HepG2 (cell line): ENCODE results near the gene KLF7. TPM values are rescaled to one million over a fixed set of nuclear protein-coding genes. Genes with fewer than 3 reads are reported as not detected.

Source experiments
- ATAC-seq: fragments of 200-7000 bp; cut with Tn5 transposase; 3 replicates; pipeline ENCODE4 v1.9.1; 2020; ENCODE audit warnings: mild to moderate bottlenecking, moderate library complexity
- BruUV-seq: library from RNA; stranded (reverse); fragments of 400-500 nt; replicated peaks from 2 replicates; lab custom pipeline; 2021; lab: Mats Ljungman, UMichigan
- CTCF ChIA-PET: fragments of 300-600 bp; formaldehyde crosslinking; extraction: SDS; loops from one replicate; lab custom pipeline; 2021; ENCODE audit warnings: low total read pairs, inconsistent platforms, low intra/inter-chr PET ratio; lab: Yijun Ruan, JAX
- POLR2A ChIA-PET: fragments of 350-600 bp; sonication (Branson Sonifier 250); formaldehyde crosslinking; loops from one replicate; lab custom pipeline; 2020; ENCODE audit warnings: antibody characterized with exemption, inconsistent platforms; lab: Yijun Ruan, JAX
- DNase-seq: peaks from one replicate; pipeline ENCODE4 v3.0.0-alpha.2; 2015; ENCODE audit warnings: low spot score
- FAIRE-seq: peaks from 3 replicates; lab custom pipeline; 2011; peaks lifted over from hg19 to GRCh38; lab: Jason Lieb, UNC
- H2AFZ ChIP-seq: one replicate; pipeline ENCODE4 v1.6.1; 2011; ENCODE audit warnings: low read length, inconsistent platforms
- H3K27ac ChIP-seq: fragments of 300-600 bp; 3 replicates; pipeline ENCODE4 v1.8.0; 2011; ENCODE audit warnings: mixed run types, mild to moderate bottlenecking, mixed read lengths, low read length, inconsistent platforms; ENCODE audit not compliant: insufficient read depth; ENCODE audit errors: extremely low read length
- H3K27me3 ChIP-seq, 2 experiments: fragments of 200-600 bp in 1 of 2; 2 replicates in 1 of 2; 3 replicates in 1 of 2; pipeline versions ENCODE4 v1.6.0 to v1.8.0; 2011; ENCODE audit warnings: low read length in 2 of 2, mild to moderate bottlenecking in 2 of 2, moderate library complexity in 2 of 2, inconsistent platforms in 1 of 2; ENCODE audit not compliant: insufficient read depth in 2 of 2, control insufficient read depth in 1 of 2
- H3K36me3 ChIP-seq, 2 experiments: fragments of 200-600 bp in 1 of 2; replicated peaks in 1 of 2; 2 replicates in 1 of 2; 3 replicates in 1 of 2; pipeline versions ENCODE4 v1.5.1 to v1.8.0; 2011; ENCODE audit warnings: low read length in 2 of 2, inconsistent platforms in 1 of 2; ENCODE audit not compliant: insufficient read depth in 2 of 2, control insufficient read depth in 1 of 2
- H3K4me1 ChIP-seq: 2 replicates; pipeline ENCODE4 v1.5.1; 2012; ENCODE audit warnings: low read length, inconsistent platforms; ENCODE audit not compliant: insufficient read depth
- H3K4me2 ChIP-seq: 2 replicates; pipeline ENCODE4 v1.6.0; 2011; ENCODE audit warnings: low read depth, low read length, inconsistent platforms
- H3K4me3 ChIP-seq, 3 experiments: fragments of 200-600 bp in 1 of 3; sonication (generic), shearing (Covaris generic) in 1 of 3; replicated peaks in 1 of 3; 2 replicates each; pipeline ENCODE4 v1.5.1; 2011 to 2016; ENCODE audit warnings: low read length in 3 of 3, inconsistent platforms in 2 of 3, low read depth in 2 of 3, mild to moderate bottlenecking in 2 of 3, control low read depth in 1 of 3, mixed read lengths in 1 of 3; ENCODE audit not compliant: insufficient read depth in 1 of 3
- H3K79me2 ChIP-seq: one replicate; pipeline ENCODE4 v1.6.1; 2011; ENCODE audit warnings: low read length, inconsistent platforms; ENCODE audit not compliant: insufficient read depth
- H3K9ac ChIP-seq: 2 replicates; pipeline ENCODE4 v1.6.0; 2011; ENCODE audit warnings: mild to moderate bottlenecking, low read depth, low read length, inconsistent platforms; ENCODE audit not compliant: insufficient read depth
- H3K9me3 ChIP-seq: 2 replicates; pipeline ENCODE4 v1.5.1; 2012; ENCODE audit warnings: mild to moderate bottlenecking, low read length
- H4K20me1 ChIP-seq: 2 replicates; pipeline ENCODE4 v1.6.0; 2011; ENCODE audit warnings: inconsistent platforms, mild to moderate bottlenecking, low read length, moderate library complexity; ENCODE audit not compliant: insufficient read depth
- ASH2L ChIP-seq: fragments of 300-600, 200-600 bp; sonication (generic); IDR thresholded peaks from 2 replicates; pipeline ENCODE4 v1.7.0; 2017; ENCODE audit warnings: low read depth, mild to moderate bottlenecking, moderate library complexity, mixed read lengths, low read length; ENCODE audit not compliant: insufficient read length
- CREB1 ChIP-seq, 2 experiments: fragments of 450-650 bp in 1 of 2; IDR thresholded peaks; 2 replicates each; pipeline ENCODE4 v1.6.1; 2016 to 2017; ENCODE audit warnings: control low read depth in 1 of 2, mild to moderate bottlenecking in 1 of 2, missing compliant biosample characterization in 1 of 2, missing genetic modification characterization in 1 of 2
- ELF4 ChIP-seq: sonication (generic); formaldehyde crosslinking; IDR thresholded peaks from 2 replicates; pipeline ENCODE4 v1.5.0; 2020; ENCODE audit warnings: missing genetic modification reagents, mild to moderate bottlenecking, moderate library complexity, borderline replicate concordance
- NCOA2 ChIP-seq: sonication (generic); formaldehyde crosslinking; IDR thresholded peaks from 2 replicates; pipeline ENCODE4 v1.8.0; 2022; ENCODE audit warnings: inconsistent platforms
- RXRA ChIP-seq: sonication (generic); formaldehyde crosslinking; IDR thresholded peaks from 2 replicates; pipeline ENCODE4 v1.5.1; 2020; ENCODE audit warnings: missing genetic modification reagents
- ZBTB43 ChIP-seq: sonication (generic); formaldehyde crosslinking; conservative IDR thresholded peaks from 2 replicates; pipeline ENCODE4 v1.4.0; 2020; ENCODE audit warnings: missing genetic modification reagents
- ZNF136 ChIP-seq: sonication (generic); formaldehyde crosslinking; IDR thresholded peaks from 2 replicates; pipeline ENCODE4 v1.8.1; 2022; ENCODE audit warnings: low read depth, mild to moderate bottlenecking, moderate library complexity, missing genetic modification reagents
- ZNF431 ChIP-seq: sonication (generic); formaldehyde crosslinking; IDR thresholded peaks from 2 replicates; pipeline ENCODE4 v1.9.0; 2022; ENCODE audit warnings: missing genetic modification reagents, low read depth, mild to moderate bottlenecking, borderline replicate concordance
- ZNF510 ChIP-seq: sonication (generic); formaldehyde crosslinking; IDR thresholded peaks from 2 replicates; pipeline ENCODE4 v1.4.0; 2020; ENCODE audit warnings: low read depth, mild to moderate bottlenecking, missing genetic modification reagents
- WGBS: methylation state at CpG from one replicate; pipeline ENCODE4 v1.1.6; 2017; ENCODE audit warnings: low lambda C conversion rate; 5-methylcytosine and 5-hydroxymethylcytosine counted together
- in situ Hi-C: cut with HindIII; loops from 2 replicates; pipeline ENCODE4 v1.10.0; 2017; ENCODE audit warnings: low pct_unique_long_range_greater_than_20kb; ENCODE audit not compliant: extremely low pct_ligation_motif_present
- intact Hi-C: fragments of 100-400 bp; cut with micrococcal nuclease; formaldehyde crosslinking; loops from one replicate; pipeline ENCODE4 v1.10.0; 2022; ENCODE audit not compliant: unreplicated experiment
- polyA plus RNA-seq, 8 experiments: library from polyadenylated mRNA; depleted of rRNA in 3 of 8; stranded (reverse) in 7 of 8; unstranded in 1 of 8; fragments of >200 nt; fragmentation: Illumina TruSeq in 4 of 8; extraction: Trizol in 4 of 8; gene quantifications; 2 replicates each; pipeline versions ENCODE4 v1.2.1 to v1.2.3, GENCODE V29; 2011 to 2016; ENCODE audit warnings: low read depth in 4 of 8, missing spikeins in 1 of 8, mixed read lengths in 1 of 8; ENCODE audit not compliant: insufficient read depth in 1 of 8
- total RNA-seq, 5 experiments: library from RNA; depleted of rRNA; stranded (reverse); fragments of >200 nt; fragmentation: Illumina TruSeq; extraction: Trizol; gene quantifications; 2 replicates each; pipeline ENCODE4 v1.2.3, GENCODE V29; 2016; ENCODE audit warnings: low read depth in 1 of 5

Gene KLF7
- total and polyA plus RNA-seq, 2 of the 13 experiments (the other 11 are each of a cell fraction or from before 2014, with no cell fraction given), result 2.6 to 5.4 TPM

GRCh38 chr2:207110715-207111114 is 55.0 kb downstream of the KLF7 start:
- H3K79me2 ChIP-seq, result no peaks in the 10 kb centered on the region

GRCh38 chr2:207110310-207110709 is 55.4 kb downstream of the KLF7 start:
- Histone ChIP-seq H3K9me3 (no peaks in the 10 kb centered on the region), H3K27me3 (no peaks in the 10 kb centered on the region), H3K4me3 (no peak overlapping the region), H4K20me1 (no peaks in the 10 kb centered on the region), H2AFZ (no peak overlapping the region), H3K27ac (no peak overlapping the region), H3K4me1 (no peaks in the 10 kb centered on the region; the same call in 1 of the 2 replicates), H3K9ac (no peak overlapping the region), H3K36me3 (no peaks in the 10 kb centered on the region; a peak in 1 of 5 replicates), H3K4me2 (no peak overlapping the region), H3K79me2 (no peaks in the 10 kb centered on the region)
- TF ChIP-seq NCOA2, result no peak
- TF ChIP-seq RXRA (CRISPR knock-in tag), result no peak
- TF ChIP-seq ELF4, result no peak
- TF ChIP-seq CREB1 (IDR thresholded peaks at IDR 0.05), result no peak
- no peak for TF ChIP-seq CREB1 (CRISPR knock-in tag; IDR thresholded peaks at IDR 0.05)
- no peak for TF ChIP-seq ZNF136 (CRISPR knock-in tag)
- no peak for TF ChIP-seq ZNF431
- no peak for TF ChIP-seq ZNF510 (CRISPR knock-in tag)
- TF ChIP-seq ZBTB43, result no peak
- DNase-seq (no peak), ATAC-seq (no peak), FAIRE-seq (no peak)
- POLR2A ChIA-PET, result no interaction called here
- intact Hi-C loops, result no loop called here
- 88% methylated on average over 7 of the region's 7 CpGs for WGBS
- CTCF ChIA-PET, result no interaction called here
- no TSS peak for BruUV-seq
- in situ Hi-C loops, result no loop called here

More at GRCh38 chr2:207110715-207111114, 55.0 kb downstream of the KLF7 start:
- Histone ChIP-seq H2AFZ (no peak overlapping the region), H3K27me3 (no peaks in the 10 kb centered on the region)
- FAIRE-seq, result no peak
- no TSS peak for BruUV-seq
- POLR2A ChIA-PET, result no interaction called here
- TF ChIP-seq ASH2L, result no peak
- TF ChIP-seq, all 625 proteins: peak for 0
- Histone ChIP-seq H3K4me3 (no peak overlapping the region), H3K9me3 (no peaks in the 10 kb centered on the region), H3K9ac (no peak overlapping the region), H3K4me2 (no peak overlapping the region), H4K20me1 (no peaks in the 10 kb centered on the region), H3K27ac (no peak overlapping the region), H3K36me3 (no peaks in the 10 kb centered on the region; a peak in 1 of 5 replicates), H3K4me1 (no peaks in the 10 kb centered on the region; the same call in 1 of the 2 replicates)
- intact Hi-C loops (no loop called here), in situ Hi-C loops (no loop called here)
- ATAC-seq, result no peak
- CTCF ChIA-PET, result no interaction called here
- DNase-seq, result no peak
- WGBS, result 71% methylated on average over 2 of the region's 2 CpGs
